Pancreas (tissue), 10 donors: ENCODE data around the gene CNTNAP5. TPM values are rescaled to one million over a fixed set of nuclear protein-coding genes. Genes with fewer than 3 reads are reported as not detected.

ENCODE experiments used
- ATAC-seq, 4 donors: fragments of 200-7000 bp; cut with Tn5 transposase; one replicate each; pipeline versions ENCODE4 v1.8.0 to v1.9.1; 2020; ENCODE audit warnings: mild to moderate bottlenecking in 4 of 4, moderate library complexity in 4 of 4
- DNase-seq, 6 donors: peaks; one replicate each; pipeline ENCODE4 v3.0.0-alpha.2; 2020
- FAIRE-seq: peaks from 2 replicates; lab custom pipeline; 2012; peaks lifted over from hg19 to GRCh38; lab: Jason Lieb, UNC
- H3K27ac ChIP-seq, 4 donors: fragments of 200-600 bp; sonication (generic); 1 replicate in 3 of 4; 2 replicates in 1 of 4; pipeline versions ENCODE4 v1.5.0 to v1.8.0; 2020
- H3K27me3 ChIP-seq, 4 donors: fragments of 200-600 bp; one replicate each; pipeline ENCODE4 v1.8.0; 2021
- H3K36me3 ChIP-seq, 3 donors: fragments of 200-600 bp; sonication (generic) in 1 of 3; one replicate each; pipeline versions ENCODE4 v1.5.0 to v1.8.0; 2020 to 2021
- H3K4me1 ChIP-seq, 3 donors: fragments of 200-600 bp; one replicate each; pipeline ENCODE4 v1.8.0; 2021
- H3K4me3 ChIP-seq, 4 donors: fragments of 200-600 bp; sonication (generic) in 2 of 4; one replicate each; pipeline versions ENCODE4 v1.5.0 to v1.8.0; 2020 to 2021
- H3K9me3 ChIP-seq, 4 donors: fragments of 200-600 bp; one replicate each; pipeline ENCODE4 v1.8.0; 2021
- WGBS, 2 donors: extraction: QIAGEN DNeasy Blood & Tissue Kit; methylation state at CpG; one replicate each; pipeline ENCODE4 v1.1.7; 2013; 5-methylcytosine and 5-hydroxymethylcytosine counted together
- intact Hi-C, 3 donors: fragments of 100-400 bp; cut with DNase I; formaldehyde crosslinking; loops; one replicate each; pipeline versions ENCODE4 v1.11.1 to v1.14.2; 2022
- polyA plus RNA-seq, 2 donors: library from polyadenylated mRNA; stranded (reverse); fragments of 200-250 nt; gene quantifications; one replicate each; pipeline ENCODE4 v1.2.3, GENCODE V29; 2013
- total RNA-seq, 6 donors: library from RNA; stranded (reverse); fragmentation: NEBNext Ultra II Directional in 4 of 6; extraction: Animal tissue kit (Norgen Biotek cat#: 25700) in 4 of 6; gene quantifications; one replicate each; pipeline versions ENCODE4 v1.2.1 to v1.2.4, GENCODE V29; 2021 to 2023
- TF ChIP-seq, protein P1 (sequence below), 4 donors: fragments of 200-600 bp; sonication (generic) in 3 of 4; IDR thresholded peaks; one replicate each; pipeline versions ENCODE4 v1.5.0 to v1.8.0; 2021; ENCODE audit warnings: antibody characterized with exemption in 4 of 4
- donor health status: healthy with polysubstance abuse.
- donor health status: DM: no; HTN: no; CAD: no; lungs with moderate emphysema.
- donor health status: DM: no; HTN: no; CAD: no.
- donor health status: control.
- donor health status: control.
- donor health status: Bipolar disorder and iron deficiency.
- donor health status: DM: yes; HTN: yes; CAD: no.
- donor health status: DM: no; HTN: no; CAD: no.
- donor health status: DM: no; HTN: no; CAD: no.
- donor health status: DM: yes; HTN: yes; CAD: no.

The CNTNAP5 gene
- total and polyA plus RNA-seq, 8 donors: 0.05 to 0.43 (median 0.12) TPM

DNA sequence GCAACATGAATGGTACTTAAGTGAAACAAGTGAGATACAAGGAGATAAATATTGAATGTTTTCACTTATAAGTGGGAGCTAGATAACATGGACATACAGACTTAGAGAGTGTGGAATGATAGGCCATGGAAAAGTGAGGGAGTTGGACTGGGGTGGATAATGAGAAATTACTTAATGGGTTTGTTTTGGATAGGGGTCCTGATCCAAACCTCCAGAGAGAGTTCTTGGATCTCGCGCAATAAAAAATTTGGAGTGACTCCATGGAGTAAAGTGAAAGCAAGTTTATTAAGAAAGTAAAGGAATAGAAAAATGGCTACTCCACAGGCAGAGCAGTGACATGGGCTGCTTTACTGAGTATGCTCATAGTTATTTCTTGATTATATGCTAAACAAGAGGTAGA is 508.9 kb downstream of the CNTNAP5 start:
- Histone ChIP-seq H3K4me3 (no peak overlapping the region), H3K4me1 (no peaks in the 10 kb centered on the region), H3K36me3 (no peaks in the 10 kb centered on the region), H3K27ac (no peak overlapping the region), H3K9me3 (no peaks in the 10 kb centered on the region), H3K27me3 (no peaks in the 10 kb centered on the region)
- intact Hi-C loops: no loop called here
- ATAC-seq (no peak), FAIRE-seq (no peak), DNase-seq (no peak)
- TF ChIP-seq, protein P1, sequence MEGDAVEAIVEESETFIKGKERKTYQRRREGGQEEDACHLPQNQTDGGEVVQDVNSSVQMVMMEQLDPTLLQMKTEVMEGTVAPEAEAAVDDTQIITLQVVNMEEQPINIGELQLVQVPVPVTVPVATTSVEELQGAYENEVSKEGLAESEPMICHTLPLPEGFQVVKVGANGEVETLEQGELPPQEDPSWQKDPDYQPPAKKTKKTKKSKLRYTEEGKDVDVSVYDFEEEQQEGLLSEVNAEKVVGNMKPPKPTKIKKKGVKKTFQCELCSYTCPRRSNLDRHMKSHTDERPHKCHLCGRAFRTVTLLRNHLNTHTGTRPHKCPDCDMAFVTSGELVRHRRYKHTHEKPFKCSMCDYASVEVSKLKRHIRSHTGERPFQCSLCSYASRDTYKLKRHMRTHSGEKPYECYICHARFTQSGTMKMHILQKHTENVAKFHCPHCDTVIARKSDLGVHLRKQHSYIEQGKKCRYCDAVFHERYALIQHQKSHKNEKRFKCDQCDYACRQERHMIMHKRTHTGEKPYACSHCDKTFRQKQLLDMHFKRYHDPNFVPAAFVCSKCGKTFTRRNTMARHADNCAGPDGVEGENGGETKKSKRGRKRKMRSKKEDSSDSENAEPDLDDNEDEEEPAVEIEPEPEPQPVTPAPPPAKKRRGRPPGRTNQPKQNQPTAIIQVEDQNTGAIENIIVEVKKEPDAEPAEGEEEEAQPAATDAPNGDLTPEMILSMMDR (IDR thresholded peaks at IDR 0.05): no peak
- WGBS, 2 donors: 75 to 84% methylated on average over 2 of the region's 2 CpGs

DNA sequence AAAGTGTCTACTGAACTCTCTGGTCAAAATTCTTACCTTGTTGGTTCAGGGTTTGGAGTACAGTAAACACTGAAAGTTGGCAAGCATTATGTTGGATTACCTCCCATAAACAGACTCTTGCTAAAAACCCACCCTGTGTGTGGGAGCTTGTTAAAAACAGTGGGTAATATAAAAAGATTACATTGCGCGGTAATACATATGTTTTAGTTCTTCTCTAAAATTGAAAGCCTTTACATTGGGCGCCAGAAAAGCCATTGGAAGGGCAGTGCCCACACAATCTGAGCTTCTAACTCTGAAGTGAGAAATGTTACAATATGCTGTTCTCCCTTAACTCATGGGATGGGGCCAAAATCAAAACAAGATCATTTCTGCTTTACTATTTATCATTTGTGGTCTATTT is 510.7 kb downstream of the CNTNAP5 start:
- no peaks in the 10 kb centered on the region for H3K27me3 ChIP-seq
- ATAC-seq (no peak), DNase-seq (no peak), FAIRE-seq (no peak)
- H3K27ac ChIP-seq: no peak overlapping the region
- WGBS, 2 donors: 72 to 96% methylated on average over 3 of the region's 3 CpGs
- H3K36me3 ChIP-seq: no peaks in the 10 kb centered on the region
- H3K4me1 ChIP-seq: no peaks in the 10 kb centered on the region
- H3K4me3 ChIP-seq: no peak overlapping the region
- no peaks in the 10 kb centered on the region for H3K9me3 ChIP-seq
- intact Hi-C loops: no loop called here
- TF ChIP-seq, protein P1 (IDR thresholded peaks at IDR 0.05): no peak

DNA sequence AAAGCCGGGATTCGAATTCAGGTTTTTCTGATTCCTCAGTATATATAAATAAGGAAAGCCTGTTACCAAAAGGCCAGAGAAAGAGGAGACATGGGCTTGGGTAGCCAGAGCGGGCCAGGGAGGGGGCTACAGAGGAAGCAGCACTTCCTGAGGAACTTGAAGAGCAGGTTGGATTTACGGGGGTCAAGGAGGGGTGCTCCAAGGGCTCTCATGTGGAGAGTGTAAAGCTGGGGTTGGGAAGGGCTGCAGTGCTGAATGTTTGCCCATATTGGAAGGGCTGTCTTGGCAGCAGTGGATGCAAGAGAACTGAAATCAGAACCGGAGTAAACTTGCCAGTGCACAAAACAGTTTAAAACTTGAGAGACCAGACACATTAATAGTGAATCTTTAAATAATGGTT is 511.5 kb downstream of the CNTNAP5 start:
- no peaks in the 10 kb centered on the region for H3K4me1 ChIP-seq
- intact Hi-C loops: no loop called here
- no peak overlapping the region for H3K4me3 ChIP-seq
- FAIRE-seq (no peak), ATAC-seq (no peak), DNase-seq (no peak)
- no peaks in the 10 kb centered on the region for H3K27me3 ChIP-seq
- TF ChIP-seq, protein P1 (IDR thresholded peaks at IDR 0.05): no peak
- H3K9me3 ChIP-seq: no peaks in the 10 kb centered on the region
- no peak overlapping the region for H3K27ac ChIP-seq
- WGBS, 2 donors: 54 to 71% methylated on average over 5 of the region's 5 CpGs
- no peaks in the 10 kb centered on the region for H3K36me3 ChIP-seq

DNA sequence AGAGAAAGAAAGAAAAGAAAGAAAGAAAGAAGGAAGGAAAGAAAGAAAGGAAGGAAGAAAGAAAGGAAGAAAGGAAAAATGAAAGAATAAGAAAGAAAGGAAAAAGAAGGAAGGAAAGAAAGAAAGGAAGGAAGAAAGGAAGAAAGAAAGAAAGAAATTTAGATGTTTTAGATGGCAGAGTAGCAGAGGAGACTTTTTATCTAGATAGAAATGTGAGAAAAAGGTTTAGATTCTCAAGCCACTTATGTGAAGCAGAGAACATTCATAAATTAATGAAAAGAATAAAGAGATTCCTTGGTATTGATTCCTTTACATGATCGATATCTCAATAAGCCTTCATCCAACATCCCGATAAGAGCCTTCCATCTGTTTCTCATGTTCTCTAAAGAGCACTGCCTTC is 513.5 kb downstream of the CNTNAP5 start:
- Histone ChIP-seq H3K4me1 (no peaks in the 10 kb centered on the region), H3K9me3 (no peaks in the 10 kb centered on the region), H3K4me3 (no peak overlapping the region), H3K27ac (no peak overlapping the region), H3K27me3 (no peaks in the 10 kb centered on the region), H3K36me3 (no peaks in the 10 kb centered on the region)
- intact Hi-C loops: no loop called here
- DNase-seq: no peak
- FAIRE-seq: no peak
- WGBS, 2 donors: 86 to 87% methylated on average over 2 of the region's 2 CpGs
- TF ChIP-seq, protein P1 (IDR thresholded peaks at IDR 0.05): no peak
- no peak for ATAC-seq

DNA sequence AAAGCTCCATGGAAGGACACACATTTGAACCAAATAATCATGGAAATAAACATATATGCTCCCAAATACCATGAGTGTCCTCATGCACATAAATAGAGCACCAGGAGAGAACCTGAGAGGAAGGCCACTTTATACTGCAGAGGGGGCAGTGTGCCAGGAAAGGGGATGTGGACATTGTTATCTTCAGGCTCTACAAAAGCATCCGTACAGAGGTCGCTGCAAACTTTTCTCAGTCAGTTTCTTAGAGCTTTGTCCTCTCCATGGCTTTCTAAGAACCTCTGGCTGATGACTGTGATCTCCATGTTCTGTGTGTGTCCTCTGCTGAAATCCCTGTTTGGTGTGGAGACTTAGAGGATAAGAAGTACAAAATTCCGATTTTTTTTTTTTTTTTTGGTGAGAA is 515.7 kb downstream of the CNTNAP5 start:
- intact Hi-C loops: no loop called here
- no peak for ATAC-seq
- no peaks in the 10 kb centered on the region for H3K9me3 ChIP-seq
- no peaks in the 10 kb centered on the region for H3K36me3 ChIP-seq
- H3K27me3 ChIP-seq: no peaks in the 10 kb centered on the region
- H3K4me3 ChIP-seq: no peak overlapping the region
- no peak for FAIRE-seq
- TF ChIP-seq, protein P1 (IDR thresholded peaks at IDR 0.05): no peak
- 53 to 83% methylated on average over 3 of the region's 3 CpGs for WGBS, 2 donors
- no peaks in the 10 kb centered on the region for H3K4me1 ChIP-seq
- no peak overlapping the region for H3K27ac ChIP-seq
- DNase-seq: no peak
